Brain pericyte (primary cell): ENCODE data around the gene VPS51.
"Not testable (repeated sequence)": the region's sequence is repeated elsewhere in the genome, so short reads cannot be mapped to it uniquely, and the experiment has no call there.

Source experiments
- DNase-seq: peaks from one replicate; pipeline ENCODE4 v3.0.0-alpha.2; 2012; ENCODE audit warnings: low read depth, low spot score

VPS51 gene

DNA sequence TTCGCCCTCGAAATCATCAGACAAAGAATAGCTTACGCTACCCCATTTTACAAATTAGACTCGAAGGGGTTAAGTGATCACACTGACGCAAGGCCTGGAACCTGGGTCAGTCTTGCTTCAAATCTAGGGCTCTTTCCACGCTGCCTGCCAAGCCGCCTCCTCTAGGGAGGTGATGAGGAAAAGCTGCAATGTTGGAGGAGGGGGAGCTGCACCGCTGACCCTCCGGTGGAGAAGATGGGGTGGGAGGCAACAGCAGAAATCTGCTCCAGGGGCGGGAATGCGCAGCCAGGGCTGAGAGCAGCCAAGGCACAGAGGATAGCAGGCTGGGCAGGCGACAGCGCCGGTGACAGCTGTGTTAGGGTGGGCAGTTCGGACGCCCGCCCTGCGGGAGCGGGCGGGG, 37.7 kb downstream of the VPS51 start:
- DNase-seq, result no peak

GRCh38 chr11:65134240-65134951, 38.4 kb downstream of the VPS51 start, which contains the start of gene SYVN1:
Gene SYVN1 (minus strand): TSS chr11:65134519. CDS start chr11:65133601, 918 bp downstream.
- peak; percentile 81 for DNase-seq

DNA sequence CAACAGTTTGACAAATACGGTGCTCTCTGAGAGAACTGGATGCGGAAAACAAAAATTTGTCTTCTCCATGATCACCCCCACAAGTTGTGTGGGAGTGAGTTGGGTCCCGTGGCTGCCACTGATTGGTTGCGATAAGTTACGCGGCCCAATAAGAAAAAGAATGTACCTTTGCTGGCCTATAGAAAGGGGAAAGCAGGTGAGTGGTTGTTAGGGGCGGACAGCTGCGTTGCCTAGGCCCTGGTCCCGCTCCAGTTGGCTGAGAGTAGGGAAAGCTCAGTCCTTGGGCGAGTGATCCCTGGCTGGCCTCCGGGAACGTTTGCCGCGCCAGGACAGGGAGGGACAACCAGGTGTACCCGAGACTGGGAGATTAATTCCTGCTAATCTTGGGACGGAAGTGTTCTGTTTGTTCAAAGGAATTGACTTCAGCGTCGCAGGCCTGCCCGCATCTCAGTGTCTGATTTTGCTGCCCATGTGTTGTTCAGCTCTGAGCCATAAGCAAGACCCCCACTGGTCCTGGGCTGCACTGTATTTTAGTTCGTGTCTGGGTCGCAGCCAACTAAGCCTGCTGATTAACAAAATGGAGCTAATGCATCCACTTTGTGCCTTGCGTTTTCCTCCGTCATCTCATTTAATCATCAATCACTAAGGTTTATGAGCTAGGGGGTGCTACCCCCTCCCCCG, 39.1 kb downstream of the VPS51 start:
- DNase-seq, result peak; percentile 82

GRCh38 chr11:65135633-65136145, 39.7 kb downstream of the VPS51 start:
- no peak for DNase-seq

DNA sequence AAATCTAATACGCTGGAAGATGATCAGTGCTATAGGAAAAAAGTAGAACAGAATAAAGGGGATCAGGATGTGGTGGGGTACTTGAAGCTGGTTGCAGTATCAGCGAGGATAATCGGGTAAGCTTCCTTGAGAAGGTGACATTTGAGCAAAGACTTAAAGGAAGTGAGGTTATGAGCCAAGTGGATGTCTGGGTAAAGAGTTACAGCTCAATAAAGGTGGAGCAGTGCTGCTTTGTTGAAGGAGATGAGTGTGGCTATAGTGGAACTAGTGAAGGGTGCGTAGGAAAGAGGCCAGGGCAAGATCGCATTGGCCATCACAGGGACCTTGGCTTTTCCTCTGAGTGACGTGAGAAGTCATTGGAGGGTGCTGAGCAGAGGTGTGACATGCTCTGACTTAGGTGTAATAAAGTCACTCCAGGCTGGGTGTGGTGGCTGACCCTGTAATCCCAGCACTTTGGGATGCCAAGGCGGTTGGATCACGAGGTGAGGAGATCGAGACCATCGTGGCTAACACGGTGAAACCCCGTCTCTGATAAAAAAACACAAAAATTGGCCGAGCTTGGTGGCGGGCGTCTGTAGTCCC, 40.6 kb downstream of the VPS51 start:
- no peak for DNase-seq

- no peak for DNase-seq
These were observed 46.0 kb downstream of the VPS51 start for GRCh38 chr11:65141896-65142494.

GRCh38 chr11:65147352-65148075, 51.5 kb downstream of the VPS51 start:
- no peak for DNase-seq

DNA sequence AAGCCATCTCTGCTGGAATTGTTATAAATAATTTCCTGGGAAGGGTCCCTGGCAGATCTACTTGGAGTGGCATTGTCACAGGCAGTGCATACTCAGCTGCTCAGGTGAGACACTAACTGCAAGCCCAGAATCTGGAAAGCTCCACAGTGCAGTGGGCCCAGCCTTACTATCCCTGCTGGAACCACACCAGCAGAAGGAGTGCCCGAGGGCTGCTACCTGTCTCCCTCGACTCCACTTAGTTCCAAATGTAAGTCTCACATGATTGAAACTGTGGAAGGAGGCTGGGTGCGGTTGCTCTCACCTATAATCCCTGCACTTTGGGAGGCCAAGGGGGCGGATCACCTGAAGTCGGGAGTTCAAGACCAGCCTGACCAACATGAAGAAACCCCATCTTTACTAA, 52.6 kb downstream of the VPS51 start:
- no peak for DNase-seq

DNA sequence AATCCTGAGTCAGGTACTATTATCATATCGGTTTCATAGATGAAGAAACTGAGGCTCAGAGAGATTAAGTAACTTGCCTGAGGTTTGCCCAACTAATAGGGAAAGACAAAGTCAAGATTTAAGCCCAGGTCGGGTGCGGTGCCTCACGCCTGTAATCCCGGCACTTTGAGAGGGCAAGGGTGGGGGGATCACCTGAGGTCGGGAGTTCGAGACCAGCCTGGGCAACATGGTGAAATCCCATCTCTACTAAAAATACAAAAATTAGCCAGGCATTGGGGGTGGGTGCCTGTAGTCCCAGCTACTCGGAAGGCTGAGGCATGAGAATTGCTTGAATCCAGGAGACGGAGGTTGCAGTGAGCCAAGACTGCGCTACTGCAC, 54.1 kb downstream of the VPS51 start:
- DNase-seq, result not testable (repeated sequence)

DNA sequence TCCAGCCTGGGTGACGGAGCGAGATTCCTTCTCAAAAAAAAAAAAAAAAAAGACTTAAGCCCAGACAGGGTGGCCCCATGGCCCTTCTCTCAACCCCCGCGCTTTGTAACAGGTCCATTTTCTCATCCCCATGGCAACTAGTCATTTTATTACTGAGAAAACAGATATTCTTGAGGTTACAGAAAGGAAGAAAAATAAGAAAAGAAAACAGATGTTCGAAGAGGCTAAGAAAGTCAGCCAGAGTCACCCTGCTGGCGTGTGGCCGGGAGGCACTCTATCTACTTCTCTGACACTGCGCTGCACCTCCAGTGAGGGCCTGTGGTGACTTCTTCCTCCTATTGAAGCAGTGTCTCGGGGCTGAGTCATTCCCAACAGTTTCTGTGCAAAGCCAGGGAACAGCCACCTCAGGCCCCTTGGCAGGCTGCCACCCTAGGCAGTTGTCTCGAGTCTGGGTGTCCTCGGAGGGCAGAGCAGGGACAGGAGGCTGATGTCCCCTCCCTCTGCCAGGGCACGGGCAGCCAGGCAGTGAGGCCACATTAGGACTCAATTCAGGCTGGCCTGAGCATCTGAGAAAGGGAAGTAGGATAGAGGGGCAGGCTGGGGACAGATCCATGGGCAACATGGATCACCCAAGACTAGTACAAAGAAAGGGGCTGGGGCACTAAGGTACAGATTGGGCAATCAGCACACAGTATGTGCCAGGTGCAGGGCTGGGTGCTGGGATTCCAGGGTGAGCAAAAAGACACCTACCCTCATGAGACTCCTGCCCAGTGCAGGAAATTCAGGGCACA, 54.7 kb downstream of the VPS51 start:
- peak; percentile 48 for DNase-seq

DNA sequence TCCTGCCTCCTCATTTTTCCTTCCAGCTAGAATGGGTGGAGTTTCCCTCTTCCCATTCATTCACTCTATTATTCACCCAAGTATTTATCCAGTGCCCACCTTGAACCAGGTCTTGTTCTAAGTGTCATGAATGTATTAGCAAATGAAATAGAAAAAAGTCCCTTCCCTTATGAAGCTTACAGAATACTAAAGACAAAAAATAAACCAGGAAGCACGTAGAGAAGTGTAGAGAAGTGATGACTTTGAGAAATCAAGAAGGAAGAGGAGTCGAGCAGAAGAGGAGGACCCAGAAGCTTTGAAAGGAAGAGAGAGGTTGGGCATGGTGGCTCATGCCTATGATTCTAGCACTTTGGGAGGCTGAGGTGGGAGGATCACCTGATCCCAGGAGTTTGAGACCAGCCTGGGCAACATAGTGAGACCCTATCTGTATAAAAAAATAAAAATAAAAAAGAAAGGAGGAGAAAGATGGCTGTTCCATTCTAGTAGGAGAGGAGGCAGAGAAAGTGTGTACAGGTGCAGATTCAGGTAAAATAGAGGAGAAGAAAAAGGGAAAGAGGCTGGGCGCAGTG, 55.4 kb downstream of the VPS51 start:
- DNase-seq, result no peak

DNA sequence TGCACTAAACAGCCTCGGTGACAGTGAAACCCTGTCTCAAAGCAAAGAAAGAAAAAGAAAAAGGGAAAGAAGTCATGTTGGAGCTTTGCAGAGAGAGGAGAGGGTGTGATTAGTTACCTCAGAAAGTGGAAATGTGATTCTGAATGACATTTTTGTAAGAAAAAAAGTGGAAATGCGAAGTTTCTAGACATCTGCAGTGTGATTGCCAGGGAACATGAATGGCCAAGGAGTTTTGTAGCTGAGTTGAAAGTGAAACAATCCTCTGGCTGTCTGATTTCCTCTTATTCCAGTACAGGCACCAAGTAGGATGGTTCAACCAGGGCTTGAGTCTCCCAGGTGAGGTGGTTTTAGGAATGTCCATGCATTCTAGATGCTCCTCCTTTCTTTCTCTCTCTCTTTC, 56.1 kb downstream of the VPS51 start:
- no peak for DNase-seq

DNA sequence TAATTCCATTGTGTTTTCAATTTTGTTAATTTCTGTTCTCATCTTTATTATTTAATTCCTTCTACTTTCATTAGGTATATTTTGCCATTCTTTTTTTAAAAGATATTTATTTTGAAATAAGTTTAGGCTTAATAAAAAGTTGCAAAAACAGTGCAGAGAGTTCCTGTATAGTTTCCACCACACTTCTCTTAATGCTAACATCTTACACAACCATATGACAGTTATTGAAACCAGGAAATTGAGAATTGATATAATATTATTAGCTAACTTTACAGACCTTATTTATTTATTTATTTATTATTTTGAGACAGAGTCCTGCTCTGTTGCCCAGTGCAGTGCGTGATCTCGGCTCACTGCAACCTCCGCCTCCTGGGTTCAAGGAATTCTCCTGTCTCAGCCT, 60.2 kb downstream of the VPS51 start:
- DNase-seq, result no peak

- DNase-seq, result no peak
These were observed 60.9 kb downstream of the VPS51 start for GRCh38 chr11:65156926-65157325.

- DNase-seq, result no peak
These were observed 61.3 kb downstream of the VPS51 start for GRCh38 chr11:65157336-65157735.

DNA sequence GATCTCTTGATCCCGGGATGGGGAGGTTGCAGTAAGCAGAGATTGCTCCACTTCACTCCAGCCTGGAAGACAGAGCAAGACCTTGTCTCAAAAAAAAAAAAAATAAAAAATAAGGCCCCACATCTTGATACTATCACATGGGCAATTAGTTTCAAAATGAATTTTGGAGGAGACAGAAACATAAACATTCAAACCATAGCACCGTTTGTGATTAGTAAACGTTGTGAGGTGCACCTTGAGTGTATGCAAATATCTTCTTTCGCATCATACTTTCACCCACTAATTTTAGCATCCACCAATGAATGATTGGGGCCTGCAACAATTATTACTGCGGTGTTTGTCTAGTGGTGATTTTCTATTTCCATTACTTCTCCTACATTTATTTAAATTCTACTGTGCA, 63.0 kb downstream of the VPS51 start:
- DNase-seq, result no peak

- no peak for DNase-seq
These were observed 64.6 kb downstream of the VPS51 start for GRCh38 chr11:65160643-65161042.
